ENCODE data around the gene TTLL3.

TTLL3 gene

DNA sequence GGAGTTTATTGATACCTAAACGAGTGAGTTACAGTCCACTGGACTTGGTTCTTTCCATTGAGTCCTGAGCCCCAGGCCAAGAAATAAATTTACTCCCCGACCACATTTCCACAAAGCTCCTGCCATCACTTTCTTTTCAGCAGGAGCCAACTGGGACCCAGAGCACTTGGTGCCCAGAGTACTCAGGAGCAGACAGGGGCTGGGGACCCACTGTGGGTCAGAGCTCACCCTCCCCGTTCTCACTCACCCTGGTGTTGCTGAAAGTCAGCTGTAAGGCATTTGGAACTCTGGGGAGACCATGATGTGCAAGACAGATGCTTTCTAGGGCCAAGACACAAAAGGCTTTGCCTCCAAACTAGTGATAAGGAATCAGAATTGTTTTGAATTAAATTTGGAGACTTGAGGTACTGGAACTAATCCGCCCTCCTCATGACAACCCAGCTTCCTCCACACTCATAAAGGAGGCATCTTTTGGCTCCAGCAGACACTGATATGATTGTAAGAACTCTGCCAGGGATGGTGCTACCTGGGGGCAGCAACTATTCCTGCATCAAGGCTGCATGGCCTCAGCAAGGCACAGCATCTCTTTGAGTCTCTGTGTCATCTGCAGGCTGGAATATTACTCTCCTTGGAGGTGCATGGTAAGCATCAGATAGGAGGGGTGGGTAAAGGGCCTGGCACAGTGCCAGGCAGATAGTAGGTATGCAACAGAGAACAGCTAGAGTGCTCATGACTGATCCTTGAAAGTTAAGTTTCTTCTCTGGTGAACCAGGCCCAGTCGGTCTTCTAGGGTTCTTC, 33.0 kb upstream of the TTLL3 start:
- no peak overlapping the region for H2BK12ac ChIP-seq (ENCODE audit: low read length in 2 of 2)
- WGBS: 89% methylated on average over 5 of the region's 5 CpGs
- peaks cover 1% of the 10 kb centered on the region for H3K79me1 ChIP-seq (replicated peaks; ENCODE audit: low read length, poor library complexity, severe bottlenecking)
- H3K23ac ChIP-seq (ENCODE audit: low read length in 2 of 2): no peak overlapping the region
- no peak overlapping the region for H2AFZ ChIP-seq (ENCODE audit: low read depth, low read length)
- H3K4me1 ChIP-seq (ENCODE audit: control insufficient read depth, insufficient read depth, low read depth, low read length): peaks cover 2% of the 10 kb centered on the region
- H2AK5ac ChIP-seq (ENCODE audit: low read length, severe bottlenecking): no peak overlapping the region
- no peak overlapping the region for H3K4me2 ChIP-seq (ENCODE audit: low read length, poor library complexity, severe bottlenecking)
- H4K8ac ChIP-seq (ENCODE audit: low read length): no peak overlapping the region
- no peak overlapping the region for H4K91ac ChIP-seq (ENCODE audit: low read length)
- no peak overlapping the region for H3K4me3 ChIP-seq (ENCODE audit: insufficient read depth in 1 of 2, low read depth in 1 of 2, low read length in 2 of 2)
- H3K36me3 ChIP-seq (ENCODE audit: control insufficient read depth in 1 of 2, insufficient read depth in 2 of 2, low read depth in 1 of 2, low read length in 2 of 2): peaks cover 21 to 26% of the 10 kb centered on the region in 2 experiments
- H3K4ac ChIP-seq (ENCODE audit: low read depth in 1 of 2, low read length in 2 of 2): no peak overlapping the region
- no peak overlapping the region for H2BK120ac ChIP-seq (ENCODE audit: low read depth, low read length)
- no peaks in the 10 kb centered on the region for H3K9me3 ChIP-seq (ENCODE audit: control insufficient read depth, low read length)
- no peak overlapping the region for H3K9ac ChIP-seq (ENCODE audit: low read length)
- no peak for DNase-seq
- no peak overlapping the region for H2BK5ac ChIP-seq (ENCODE audit: low read depth, low read length, poor library complexity, severe bottlenecking)
- H3K14ac ChIP-seq (ENCODE audit: low read length in 2 of 2): no peak overlapping the region
- no peak overlapping the region for H2BK15ac ChIP-seq (ENCODE audit: low read depth, poor library complexity, severe bottlenecking)
- H3K18ac ChIP-seq (ENCODE audit: low read depth in 1 of 2, low read length in 2 of 2): no peak overlapping the region
- no peak overlapping the region for H3K27ac ChIP-seq (ENCODE audit: low read length, poor library complexity, severe bottlenecking)
- H3K27me3 ChIP-seq (ENCODE audit: control insufficient read depth in 1 of 2, insufficient read depth in 1 of 2, low read length in 2 of 2): no peaks in the 10 kb centered on the region

DNA sequence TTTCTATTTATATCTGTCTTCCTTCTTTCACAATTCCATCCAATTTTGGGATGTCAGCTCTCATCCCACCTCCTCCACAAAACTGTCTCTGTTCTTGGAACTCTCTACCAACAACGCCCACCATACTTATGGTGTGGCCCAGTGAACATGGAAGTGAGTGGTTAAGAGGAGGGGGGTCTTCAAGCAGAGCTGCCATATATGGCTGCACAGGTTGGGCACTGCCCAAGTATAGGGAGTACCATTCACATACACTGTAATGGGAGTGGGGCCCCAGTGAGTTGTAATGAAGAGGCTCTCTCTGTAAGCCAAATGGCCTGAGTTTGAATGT, 32.4 kb upstream of the TTLL3 start:
- Histone ChIP-seq H2BK15ac (ENCODE audit: low read depth, poor library complexity, severe bottlenecking) (no peak overlapping the region), H3K4ac (ENCODE audit: low read depth in 1 of 2, low read length in 2 of 2) (no peak overlapping the region), H3K4me1 (ENCODE audit: control insufficient read depth, insufficient read depth, low read depth, low read length) (peaks cover 2% of the 10 kb centered on the region), H4K8ac (ENCODE audit: low read length) (no peak overlapping the region), H3K23ac (ENCODE audit: low read length in 2 of 2) (no peak overlapping the region), H3K27ac (ENCODE audit: low read length, poor library complexity, severe bottlenecking) (no peak overlapping the region), H3K36me3 (ENCODE audit: control insufficient read depth in 1 of 2, insufficient read depth in 2 of 2, low read depth in 1 of 2, low read length in 2 of 2) (peaks cover 23 to 31% of the 10 kb centered on the region in 2 experiments), H4K91ac (ENCODE audit: low read length) (no peak overlapping the region), H2BK5ac (ENCODE audit: low read depth, low read length, poor library complexity, severe bottlenecking) (no peak overlapping the region), H3K79me1 (replicated peaks; ENCODE audit: low read length, poor library complexity, severe bottlenecking) (peaks cover 1% of the 10 kb centered on the region), H2AK5ac (ENCODE audit: low read length, severe bottlenecking) (no peak overlapping the region), H3K18ac (ENCODE audit: low read depth in 1 of 2, low read length in 2 of 2) (no peak overlapping the region), H3K9me3 (ENCODE audit: control insufficient read depth, low read length) (no peaks in the 10 kb centered on the region), H3K4me3 (ENCODE audit: insufficient read depth in 1 of 2, low read depth in 1 of 2, low read length in 2 of 2) (no peak overlapping the region), H3K9ac (ENCODE audit: low read length) (peak overlapping the region; percentile 24), H3K27me3 (ENCODE audit: control insufficient read depth in 1 of 2, insufficient read depth in 1 of 2, low read length in 2 of 2) (no peaks in the 10 kb centered on the region), H3K4me2 (ENCODE audit: low read length, poor library complexity, severe bottlenecking) (no peak overlapping the region), H2AFZ (ENCODE audit: low read depth, low read length) (no peak overlapping the region), H2BK12ac (ENCODE audit: low read length in 2 of 2) (no peak overlapping the region), H2BK120ac (ENCODE audit: low read depth, low read length) (no peak overlapping the region), H3K14ac (ENCODE audit: low read length in 2 of 2) (no peak overlapping the region)
- WGBS: 100% methylated on average over 1 of the region's 1 CpG
- no peak for DNase-seq

DNA sequence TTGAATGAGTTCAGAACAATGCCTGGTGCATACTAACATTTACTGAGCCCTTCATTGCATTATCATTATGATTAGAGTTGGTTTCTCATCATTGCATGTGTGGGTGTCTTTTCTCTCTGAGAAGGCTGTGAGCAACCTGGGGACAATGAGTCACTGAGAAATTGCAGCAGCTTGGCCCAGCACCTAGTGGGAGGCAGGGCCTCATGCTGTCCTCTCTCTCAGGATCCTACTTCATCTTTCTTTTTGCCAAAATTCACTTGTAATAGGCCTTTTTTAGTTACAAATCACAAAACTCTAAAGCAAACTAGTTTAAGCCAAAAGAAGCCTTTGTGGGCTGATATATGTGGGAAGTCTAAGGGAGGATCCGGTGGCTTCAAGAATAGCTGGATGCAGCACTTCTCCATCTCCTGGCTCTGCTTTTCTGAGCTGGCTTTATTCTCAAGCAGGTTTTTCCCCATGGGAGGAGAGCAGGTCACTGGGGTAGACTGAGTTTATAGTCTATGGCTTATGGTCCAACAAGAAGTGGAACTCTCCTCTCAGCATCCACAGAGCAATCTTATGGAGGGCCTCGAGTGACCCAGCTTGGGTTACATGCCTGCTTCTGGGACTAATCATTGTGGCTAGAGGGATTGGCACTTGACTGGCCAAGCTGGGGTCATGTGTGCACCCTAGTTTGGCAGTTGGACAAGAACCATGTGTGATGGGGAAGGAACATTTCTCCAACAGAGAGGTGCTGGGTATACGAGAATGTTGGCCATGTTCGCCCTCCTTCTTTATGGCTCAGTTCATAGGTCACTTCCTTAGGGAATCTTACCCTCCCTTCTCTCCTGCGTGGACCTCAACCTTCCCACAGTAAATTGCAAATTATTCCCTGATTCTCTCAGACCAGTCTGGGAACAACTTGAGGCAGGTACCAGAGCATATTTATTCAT, 31.7 kb upstream of the TTLL3 start:
- H3K18ac ChIP-seq (ENCODE audit: low read depth in 1 of 2, low read length in 2 of 2): no peak overlapping the region
- no peak overlapping the region for H2AK5ac ChIP-seq (ENCODE audit: low read length, severe bottlenecking)
- H3K27me3 ChIP-seq (ENCODE audit: control insufficient read depth in 1 of 2, insufficient read depth in 1 of 2, low read length in 2 of 2): no peaks in the 10 kb centered on the region
- no peak overlapping the region for H3K4ac ChIP-seq (ENCODE audit: low read depth in 1 of 2, low read length in 2 of 2)
- H3K4me3 ChIP-seq (ENCODE audit: insufficient read depth in 1 of 2, low read depth in 1 of 2, low read length in 2 of 2): no peak overlapping the region
- no peak overlapping the region for H2BK15ac ChIP-seq (ENCODE audit: low read depth, poor library complexity, severe bottlenecking)
- H3K23ac ChIP-seq (ENCODE audit: low read length in 2 of 2): no peak overlapping the region
- WGBS: 83% methylated on average over 5 of the region's 5 CpGs
- no peak overlapping the region for H3K14ac ChIP-seq (ENCODE audit: low read length in 2 of 2)
- H3K4me1 ChIP-seq (ENCODE audit: control insufficient read depth, insufficient read depth, low read depth, low read length): peaks cover 2% of the 10 kb centered on the region
- no peak overlapping the region for H3K4me2 ChIP-seq (ENCODE audit: low read length, poor library complexity, severe bottlenecking)
- H4K91ac ChIP-seq (ENCODE audit: low read length): no peak overlapping the region
- no peaks in the 10 kb centered on the region for H3K9me3 ChIP-seq (ENCODE audit: control insufficient read depth, low read length)
- no peak overlapping the region for H3K27ac ChIP-seq (ENCODE audit: low read length, poor library complexity, severe bottlenecking)
- H3K9ac ChIP-seq (ENCODE audit: low read length): peak overlapping the region; percentile 64
- no peak overlapping the region for H2BK5ac ChIP-seq (ENCODE audit: low read depth, low read length, poor library complexity, severe bottlenecking)
- H2AFZ ChIP-seq (ENCODE audit: low read depth, low read length): no peak overlapping the region
- H2BK12ac ChIP-seq (ENCODE audit: low read length in 2 of 2): no peak overlapping the region
- H4K8ac ChIP-seq (ENCODE audit: low read length): no peak overlapping the region
- no peak overlapping the region for H2BK120ac ChIP-seq (ENCODE audit: low read depth, low read length)
- H3K79me1 ChIP-seq (replicated peaks; ENCODE audit: low read length, poor library complexity, severe bottlenecking): peaks cover 1% of the 10 kb centered on the region
- DNase-seq: no peak
- peaks cover 23 to 37% of the 10 kb centered on the region in 2 experiments for H3K36me3 ChIP-seq (ENCODE audit: control insufficient read depth in 1 of 2, insufficient read depth in 2 of 2, low read depth in 1 of 2, low read length in 2 of 2)

DNA sequence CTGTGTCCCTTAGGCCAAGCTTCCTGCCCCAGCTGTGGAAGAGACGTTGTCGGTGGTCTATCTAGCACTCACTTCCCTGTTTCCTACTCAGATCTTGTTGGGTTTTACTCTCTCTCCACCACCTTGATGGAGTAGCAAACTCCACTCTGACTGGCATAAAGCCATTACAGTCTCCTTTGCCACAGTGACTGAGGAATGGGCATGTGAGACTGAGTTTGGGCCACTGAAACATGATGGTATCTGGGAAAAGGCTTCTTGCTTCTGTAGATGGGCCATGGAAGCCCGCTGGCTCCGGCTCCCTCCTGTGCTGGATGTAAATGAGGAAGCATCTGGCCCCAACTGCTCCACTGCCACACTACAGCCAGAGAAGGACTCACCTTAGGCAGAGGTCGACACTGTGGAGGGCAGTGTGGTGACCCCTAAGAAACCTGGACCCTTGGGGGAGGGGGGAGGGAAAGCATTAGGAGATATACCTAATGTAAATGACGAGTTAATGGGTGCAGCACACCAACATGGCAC, 30.9 kb upstream of the TTLL3 start:
- Histone ChIP-seq H3K36me3 (ENCODE audit: control insufficient read depth in 1 of 2, insufficient read depth in 2 of 2, low read depth in 1 of 2, low read length in 2 of 2) (peaks cover 29 to 43% of the 10 kb centered on the region in 2 experiments), H3K4ac (ENCODE audit: low read depth in 1 of 2, low read length in 2 of 2) (no peak overlapping the region), H3K27me3 (ENCODE audit: control insufficient read depth in 1 of 2, insufficient read depth in 1 of 2, low read length in 2 of 2) (no peaks in the 10 kb centered on the region), H4K91ac (ENCODE audit: low read length) (no peak overlapping the region), H3K27ac (ENCODE audit: low read length, poor library complexity, severe bottlenecking) (no peak overlapping the region), H4K8ac (ENCODE audit: low read length) (no peak overlapping the region), H3K9ac (ENCODE audit: low read length) (no peak overlapping the region), H3K14ac (ENCODE audit: low read length in 2 of 2) (no peak overlapping the region), H2BK120ac (ENCODE audit: low read depth, low read length) (no peak overlapping the region), H3K9me3 (ENCODE audit: control insufficient read depth, low read length) (no peaks in the 10 kb centered on the region), H2AK5ac (ENCODE audit: low read length, severe bottlenecking) (no peak overlapping the region), H3K18ac (ENCODE audit: low read depth in 1 of 2, low read length in 2 of 2) (no peak overlapping the region), H2BK12ac (ENCODE audit: low read length in 2 of 2) (no peak overlapping the region), H3K79me1 (replicated peaks; ENCODE audit: low read length, poor library complexity, severe bottlenecking) (peaks cover 4% of the 10 kb centered on the region), H3K4me3 (ENCODE audit: insufficient read depth in 1 of 2, low read depth in 1 of 2, low read length in 2 of 2) (no peak overlapping the region), H2BK15ac (ENCODE audit: low read depth, poor library complexity, severe bottlenecking) (no peak overlapping the region), H2BK5ac (ENCODE audit: low read depth, low read length, poor library complexity, severe bottlenecking) (no peak overlapping the region), H2AFZ (ENCODE audit: low read depth, low read length) (no peak overlapping the region), H3K23ac (ENCODE audit: low read length in 2 of 2) (no peak overlapping the region), H3K4me1 (ENCODE audit: control insufficient read depth, insufficient read depth, low read depth, low read length) (peaks cover 2% of the 10 kb centered on the region), H3K4me2 (ENCODE audit: low read length, poor library complexity, severe bottlenecking) (no peak overlapping the region)
- no peak for DNase-seq
- WGBS: 96% methylated on average over 4 of the region's 6 CpGs
